ENCODE results near the gene IL17RD.

Gene IL17RD

GRCh38 chr3:57158813-57159738 is 6.1 kb downstream of the IL17RD start:
- DNase-seq, result no peak

GRCh38 chr3:57158325-57158724 is 6.8 kb downstream of the IL17RD start:
- DNase-seq, result no peak

DNA sequence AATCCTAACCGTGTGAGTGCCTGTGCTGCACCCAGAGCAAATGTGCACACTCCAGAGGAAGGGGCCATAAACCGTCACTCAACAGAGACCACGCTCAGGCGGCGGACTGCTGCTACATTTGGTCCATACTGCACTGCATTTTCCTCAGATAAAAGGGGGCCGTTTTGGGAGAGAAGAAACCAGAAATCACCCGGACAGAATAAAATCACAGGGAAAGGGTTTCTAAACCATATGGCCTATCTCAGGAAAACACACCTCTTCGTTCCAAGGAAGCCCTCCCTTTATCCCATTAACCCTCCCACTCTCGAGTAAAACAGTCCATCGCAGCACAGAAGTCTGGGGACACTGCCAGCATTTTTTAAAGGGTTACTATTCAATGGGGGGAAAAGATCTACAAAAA is 7.6 kb downstream of the IL17RD start:
- no peak for DNase-seq

- no peak for DNase-seq
These were observed 9.9 kb downstream of the IL17RD start for GRCh38 chr3:57155310-57155643.

DNA sequence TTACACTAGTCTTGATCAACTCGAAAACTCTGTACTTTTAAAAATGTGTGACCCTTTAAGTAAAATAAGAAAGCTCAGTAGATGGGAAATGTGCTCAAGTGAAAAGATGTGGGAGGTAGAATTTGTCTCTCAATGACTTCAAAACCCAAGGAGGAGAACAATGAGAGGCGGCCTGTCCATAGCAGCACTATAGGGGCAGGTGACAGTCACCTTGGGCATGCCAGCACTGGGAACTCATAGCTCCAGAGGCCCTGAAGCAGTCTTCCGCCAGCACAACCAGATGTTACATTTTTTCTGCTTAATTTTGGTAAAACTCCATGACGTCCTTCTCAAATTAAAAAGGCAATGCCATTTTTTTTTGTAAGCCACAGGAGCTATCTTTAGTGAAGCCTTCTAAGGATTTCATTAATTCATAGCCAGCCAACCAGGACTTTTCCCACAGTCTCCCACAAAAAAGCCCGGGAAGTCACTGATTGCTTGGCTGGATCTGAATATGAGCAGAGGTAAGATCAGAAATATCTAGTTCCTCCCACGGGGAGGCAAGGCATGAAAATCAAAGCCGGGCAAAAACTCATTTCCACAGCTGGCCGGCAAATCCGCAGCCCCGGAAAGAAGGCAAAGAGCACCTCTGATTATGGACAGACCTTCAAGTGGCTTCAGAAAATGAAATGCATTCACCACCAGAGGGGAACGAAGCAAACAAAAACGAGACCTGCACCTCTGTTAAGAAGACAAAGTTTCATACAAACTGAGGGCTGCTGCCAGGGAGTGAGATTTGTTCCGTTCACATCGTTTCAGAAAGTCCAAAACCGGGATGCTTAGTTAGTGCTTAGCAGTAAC is 10.5 kb downstream of the IL17RD start:
- DNase-seq, result no peak

GRCh38 chr3:57152151-57153143 is 12.7 kb downstream of the IL17RD start:
- no peak for DNase-seq

- no peak for DNase-seq
These were observed 13.4 kb downstream of the IL17RD start for GRCh38 chr3:57151749-57152148.

- no peak for DNase-seq
These were observed 14.1 kb downstream of the IL17RD start for GRCh38 chr3:57151021-57151449.

- DNase-seq, result no peak
These were observed 15.0 kb downstream of the IL17RD start for GRCh38 chr3:57150113-57150581.

- DNase-seq, result no peak
These were observed 18.1 kb downstream of the IL17RD start for GRCh38 chr3:57147071-57147470.

DNA sequence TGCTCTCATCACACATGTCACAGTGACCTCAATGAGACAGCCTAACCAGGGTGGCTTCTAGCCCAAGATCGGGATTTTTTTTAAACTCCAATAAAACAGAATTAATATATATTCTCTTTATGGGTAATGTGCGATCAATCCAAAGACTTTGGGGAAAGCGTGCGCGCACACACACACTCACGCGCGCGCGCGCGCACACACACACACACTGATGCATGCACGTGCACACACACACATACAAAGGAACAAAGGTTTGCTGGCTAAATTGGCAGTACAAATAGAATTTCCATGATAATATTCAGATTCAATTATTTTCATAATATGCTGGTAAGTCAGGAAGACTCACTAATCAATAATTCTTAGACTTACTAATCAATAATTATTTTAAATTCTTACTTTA is 19.3 kb downstream of the IL17RD start:
- DNase-seq, result no peak

- DNase-seq, result no peak
These were observed 20.2 kb downstream of the IL17RD start for GRCh38 chr3:57144952-57145351.

DNA sequence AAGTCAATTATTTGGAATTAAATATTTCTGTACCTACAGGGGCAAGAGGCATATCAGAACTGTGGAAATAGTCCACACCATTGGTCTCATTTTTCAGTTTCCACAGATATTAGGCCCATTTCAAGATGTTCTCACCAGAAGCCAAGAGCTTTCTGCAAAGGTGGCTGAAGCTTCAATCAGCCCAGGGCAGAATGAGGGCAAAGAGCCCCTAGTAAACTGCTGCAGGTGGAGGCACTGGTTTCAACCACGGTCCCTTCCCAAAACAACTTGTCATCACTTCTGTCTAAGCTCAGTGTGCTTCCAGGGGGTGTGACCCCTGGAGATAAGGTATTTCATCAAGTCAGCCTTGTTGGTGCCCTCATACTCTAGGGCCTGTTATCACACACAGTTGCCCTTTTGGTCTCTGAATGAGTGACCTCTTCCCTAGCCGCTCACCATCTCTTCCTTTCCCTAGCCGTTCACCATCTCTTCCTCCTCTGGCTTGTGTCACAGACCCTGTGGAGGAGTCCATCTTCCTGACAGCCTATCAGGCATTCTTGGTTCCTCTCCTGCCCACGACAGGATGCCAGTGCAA is 21.2 kb downstream of the IL17RD start:
- no peak for DNase-seq

DNA sequence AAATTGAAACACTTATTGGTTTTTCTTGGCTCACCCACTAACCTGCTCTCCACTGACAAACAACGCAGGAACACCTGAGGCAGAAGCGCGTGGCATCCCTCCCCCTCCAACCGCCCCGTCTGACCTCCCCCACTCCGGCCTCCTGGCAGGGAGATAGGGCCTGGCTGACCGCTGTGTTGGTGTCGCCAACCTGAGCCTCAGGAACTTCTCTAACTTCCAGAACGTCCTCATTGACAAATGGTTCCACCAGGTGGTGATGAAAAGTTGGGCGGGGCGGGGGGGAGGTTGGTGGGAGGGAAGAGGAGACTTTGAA is 22.8 kb downstream of the IL17RD start:
- DNase-seq, result no peak

DNA sequence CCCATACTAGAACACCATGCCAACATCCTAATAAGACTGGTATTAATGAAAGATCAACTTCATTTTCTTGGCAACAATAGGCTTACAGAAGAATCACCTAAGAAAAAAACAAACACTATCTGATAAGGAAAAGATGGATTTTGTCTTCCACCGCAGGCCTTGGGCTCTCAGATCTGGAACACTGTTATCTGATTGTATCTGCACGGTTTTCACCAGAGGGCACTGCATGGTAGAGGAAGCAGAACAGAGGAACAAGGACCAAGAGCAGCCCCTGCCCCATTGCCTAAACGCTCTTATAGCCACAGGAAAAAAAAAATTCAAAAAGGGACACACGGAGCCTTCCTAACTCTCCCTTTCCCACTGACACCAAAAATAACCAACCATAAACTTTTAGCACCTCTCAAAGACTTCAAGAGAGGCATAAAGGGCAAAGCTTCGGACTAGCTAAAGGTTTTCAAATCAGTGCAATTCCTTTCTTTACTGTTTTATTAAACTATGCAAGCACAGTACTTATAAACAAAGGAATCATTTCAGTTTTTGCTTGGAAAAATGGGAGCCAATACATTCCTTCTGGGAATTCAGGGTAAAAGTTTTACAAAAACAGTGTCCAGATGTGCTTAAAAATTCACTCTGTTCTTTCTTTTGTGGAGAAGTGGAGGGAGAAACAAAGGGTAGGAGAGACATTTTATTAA is 23.3 kb downstream of the IL17RD start:
- DNase-seq, result no peak

- no peak for DNase-seq
These were observed 24.3 kb downstream of the IL17RD start for GRCh38 chr3:57140894-57141293.

- no peak for DNase-seq
These were observed 29.0 kb downstream of the IL17RD start for GRCh38 chr3:57135964-57136719.

- DNase-seq, result no peak
These were observed 32.0 kb downstream of the IL17RD start for GRCh38 chr3:57133157-57133556.

DNA sequence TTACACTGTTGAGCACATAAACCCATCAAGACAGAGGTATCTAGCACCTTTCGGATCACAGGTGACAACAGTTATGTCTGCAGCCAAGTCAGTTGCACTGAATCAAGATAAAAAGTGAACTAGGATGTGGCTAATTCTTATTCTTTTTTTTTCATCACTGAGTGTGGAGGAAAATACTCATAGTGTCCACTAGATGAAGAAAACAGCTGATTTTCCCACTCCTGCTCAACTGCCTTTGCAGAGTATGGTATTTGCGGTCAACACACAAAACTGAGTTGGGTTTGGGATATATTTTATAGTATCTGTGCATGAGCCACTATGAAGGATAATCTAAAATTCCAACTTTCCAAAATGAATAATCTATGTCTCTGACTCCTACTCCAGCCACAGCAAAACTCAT is 32.5 kb downstream of the IL17RD start:
- no peak for DNase-seq

DNA sequence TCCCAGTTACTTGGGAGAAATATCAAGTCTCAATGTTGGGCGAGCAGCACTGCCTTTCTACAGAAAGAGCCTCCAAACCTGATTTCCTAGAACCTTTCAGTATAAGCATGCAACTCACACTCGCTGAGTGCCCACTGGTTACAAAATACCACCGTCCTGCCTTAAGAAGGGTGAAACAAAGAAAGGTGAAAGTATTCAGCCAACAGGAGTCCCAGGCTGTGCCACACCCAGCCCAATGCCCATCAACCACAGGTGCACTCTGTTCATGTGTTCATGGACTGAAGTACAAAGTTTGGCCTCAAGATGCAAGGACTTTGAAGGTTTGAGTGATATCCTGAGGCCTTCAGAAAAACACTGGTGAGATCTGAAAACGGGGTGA is 34.0 kb downstream of the IL17RD start:
- DNase-seq, result no peak

DNA sequence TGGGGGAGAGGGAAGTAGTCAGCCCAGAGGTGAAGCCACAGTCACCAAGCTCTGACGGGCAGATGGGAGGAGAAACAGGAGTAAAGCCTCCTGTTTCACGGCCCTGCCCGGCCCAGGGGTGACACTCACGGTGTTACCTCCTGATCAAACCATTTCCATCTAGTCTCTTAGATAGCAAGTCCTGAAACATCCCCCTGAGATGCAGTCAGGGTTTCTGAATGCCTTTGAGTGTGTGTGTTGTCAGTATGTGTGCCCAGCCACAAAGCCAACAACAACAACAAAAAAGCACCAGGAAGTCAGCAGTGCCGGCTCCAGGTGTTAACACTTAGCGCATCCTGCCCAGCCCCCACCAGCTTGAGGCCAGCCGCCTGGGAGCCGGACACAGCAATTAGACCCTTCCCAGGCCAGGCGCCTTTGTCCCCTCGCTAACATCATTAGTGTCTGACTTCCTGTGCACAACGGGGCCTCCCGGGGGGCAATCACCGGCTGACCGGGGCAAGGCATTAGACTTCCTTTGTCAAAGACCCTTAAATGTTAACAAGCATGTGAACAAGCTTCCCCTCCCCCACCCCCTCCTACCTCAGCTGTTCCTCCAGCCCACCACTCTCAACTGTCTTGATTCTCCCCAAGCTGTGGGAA is 34.5 kb downstream of the IL17RD start:
- DNase-seq, result no peak
